Neural progenitor cell (in vitro differentiated cells): ENCODE results near the gene MEPCE.

ENCODE experiments used
- CTCF ChIP-seq: fragments of 200-600 bp; sonication (generic); IDR thresholded peaks from 2 replicates; pipeline ENCODE4 v1.5.1; 2017; ENCODE audit warnings: antibody characterized with exemption, mild to moderate bottlenecking
- EZH2 ChIP-seq: fragments of 200-600 bp; sonication (generic); IDR thresholded peaks from 2 replicates; pipeline ENCODE4 v1.6.1; 2017; ENCODE audit warnings: antibody characterized with exemption, mild to moderate bottlenecking, moderate library complexity
- EZH2phosphoT487 ChIP-seq: fragments of 200-600 bp; sonication (generic); IDR thresholded peaks from 2 replicates; pipeline ENCODE4 v1.6.1; 2017; ENCODE audit warnings: antibody characterized with exemption

GRCh38 chr7:100426516-100426915 is 3.1 kb upstream of the MEPCE start:
- TF ChIP-seq CTCF = no peak
- TF ChIP-seq EZH2 = no peak
- TF ChIP-seq EZH2phosphoT487 = no peak
